IPS DF 4.7 (cell line): ENCODE measurements around the gene CELF3.

Experiments
- DNase-seq: peaks from one replicate; pipeline ENCODE4 v3.0.0-alpha.2; 2013; ENCODE audit warnings: low spot score; ENCODE audit errors: extremely low read depth

Gene CELF3

GRCh38 chr1:151720974-151721787 is 4.6 kb upstream of the CELF3 start, which contains the start of gene RIIAD1:
Gene RIIAD1, plus strand, starts transcription at chr1:151721522. Its CDS starts 15 bp downstream, at chr1:151721537.
- no peak for DNase-seq

GRCh38 chr1:151720554-151720953 is 4.0 kb upstream of the CELF3 start:
- no peak for DNase-seq

- DNase-seq: no peak
These were observed 3.5 kb upstream of the CELF3 start for GRCh38 chr1:151720125-151720524.

GRCh38 chr1:151718666-151719065 is 2.1 kb upstream of the CELF3 start:
- DNase-seq: no peak

GRCh38 chr1:151718011-151718431 is 1.4 kb upstream of the CELF3 start:
- no peak for DNase-seq

GRCh38 chr1:151716405-151716762 is 219 bp downstream of the CELF3 start:
- no peak for DNase-seq

- DNase-seq: no peak
These were observed 738 bp downstream of the CELF3 start for GRCh38 chr1:151715726-151716404.

- DNase-seq: no peak
These were observed 1.5 kb downstream of the CELF3 start for GRCh38 chr1:151714820-151715725.

- DNase-seq: no peak
These were observed 2.7 kb downstream of the CELF3 start for GRCh38 chr1:151713874-151714273.

GRCh38 chr1:151713044-151713443 is 3.6 kb downstream of the CELF3 start:
- no peak for DNase-seq

GRCh38 chr1:151711951-151712350 is 4.7 kb downstream of the CELF3 start:
- no peak for DNase-seq

- DNase-seq: no peak
These were observed 5.4 kb downstream of the CELF3 start for GRCh38 chr1:151711044-151711800.

- no peak for DNase-seq
These were observed 6.3 kb downstream of the CELF3 start for GRCh38 chr1:151710187-151710840.

GRCh38 chr1:151708891-151709290 is 7.7 kb downstream of the CELF3 start:
- DNase-seq: no peak

GRCh38 chr1:151707541-151708065 is 9.0 kb downstream of the CELF3 start:
- no peak for DNase-seq

- DNase-seq: no peak
These were observed 9.9 kb downstream of the CELF3 start for GRCh38 chr1:151706464-151707415.

- no peak for DNase-seq
These were observed 10.7 kb downstream of the CELF3 start for GRCh38 chr1:151705753-151706463.

- no peak for DNase-seq
These were observed 11.5 kb downstream of the CELF3 start for GRCh38 chr1:151705146-151705545.
